HG03064 (cell line): ENCODE measurements around the gene ANP32A.

Experiments
- ATAC-seq: cut with Tn5 transposase; IDR thresholded peaks from one replicate; pipeline ENCODE4 v1.9.1; 2021; ENCODE audit warnings: low read depth; ENCODE audit not compliant: unreplicated experiment

Gene ANP32A

DNA sequence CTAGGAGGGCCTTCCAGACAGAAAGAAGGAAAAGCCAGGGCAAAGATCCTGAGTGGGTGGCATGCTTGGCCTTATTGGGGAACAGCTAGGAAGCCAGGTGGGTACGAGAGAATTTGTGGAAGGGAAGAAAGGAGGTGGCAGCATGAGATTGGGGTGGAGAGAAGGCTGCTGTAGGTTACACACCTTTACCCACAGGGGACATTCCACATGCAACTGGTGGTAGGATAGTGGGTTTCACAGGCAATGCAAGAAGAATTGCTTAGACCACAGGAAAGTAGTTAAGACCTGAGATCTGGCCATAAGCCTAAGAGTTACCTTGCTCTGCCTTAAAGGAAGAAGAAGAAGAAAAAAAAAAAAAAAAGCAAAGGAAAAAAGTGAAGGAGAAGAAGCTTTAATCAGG, 19.8 kb downstream of the ANP32A start:
- ATAC-seq, result no peak

DNA sequence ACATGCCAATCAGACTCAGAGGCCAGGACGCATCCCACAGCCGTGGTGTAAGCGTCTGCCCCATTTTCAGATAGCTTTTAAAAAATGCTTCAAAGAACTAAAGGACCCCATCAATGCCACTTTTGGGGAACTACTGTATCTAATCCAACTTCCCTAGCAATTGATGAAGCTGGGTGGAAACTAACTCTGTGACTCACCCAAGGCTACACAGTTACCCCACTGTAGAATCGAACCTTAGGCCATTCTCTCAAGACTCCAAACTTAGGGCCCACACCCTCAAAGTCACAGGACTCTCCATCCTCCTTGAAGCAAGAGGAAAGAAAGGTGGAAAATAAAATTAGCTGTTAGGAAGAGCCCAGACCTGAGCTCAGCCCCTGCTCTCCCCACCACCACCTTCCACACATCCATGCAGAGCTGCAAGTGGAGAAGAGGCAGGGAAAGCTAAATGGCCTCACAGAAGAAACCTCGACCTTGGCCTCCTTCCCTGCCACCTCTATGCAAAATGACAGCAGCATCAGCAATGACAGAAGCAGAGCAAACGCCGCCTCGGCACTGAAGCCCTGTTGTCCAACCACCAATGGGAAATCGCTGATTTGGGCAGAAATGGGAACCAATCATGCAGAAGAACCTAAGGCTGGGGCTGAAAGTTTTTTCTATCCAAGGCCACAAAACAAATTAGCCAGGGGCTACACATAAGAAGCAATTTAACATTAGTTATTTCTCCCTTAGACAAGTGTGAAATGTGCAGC, 22.2 kb downstream of the ANP32A start:
- ATAC-seq, result no peak

DNA sequence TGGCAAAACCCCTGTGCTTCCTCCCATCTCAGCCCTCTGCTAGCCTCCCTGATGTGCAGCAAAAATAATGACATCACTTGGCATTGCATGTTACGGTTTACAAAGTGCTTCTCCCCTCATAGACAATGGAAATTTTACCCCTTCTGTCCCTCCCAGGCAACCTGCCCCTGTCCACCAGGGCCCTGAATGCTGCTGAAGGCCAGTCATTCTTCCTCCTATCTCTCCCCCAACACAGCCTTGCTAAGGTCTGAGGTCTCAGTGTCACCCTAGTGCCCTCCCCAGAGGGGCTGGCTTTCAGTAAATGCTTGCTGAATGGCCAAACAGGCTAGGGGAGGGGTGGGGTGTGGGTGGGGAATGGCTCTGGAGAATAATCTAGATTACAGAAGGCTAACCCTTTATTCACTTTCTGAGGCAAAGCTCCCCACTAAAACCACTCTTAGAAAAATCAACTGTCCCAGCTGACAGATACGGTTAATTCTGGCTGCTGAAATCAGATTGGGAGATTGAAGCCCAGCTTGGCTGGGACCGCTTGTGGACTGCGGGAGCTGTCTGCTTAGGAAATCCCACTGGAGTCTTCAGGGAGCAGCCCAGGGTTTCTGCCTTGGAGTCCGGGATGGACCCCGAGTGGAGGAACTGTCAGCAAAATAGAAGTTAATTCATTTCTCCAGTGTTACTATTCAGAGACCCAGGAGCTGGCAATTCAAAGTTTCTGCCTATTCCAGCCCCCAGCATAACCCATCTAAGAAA, 22.9 kb downstream of the ANP32A start:
- ATAC-seq, result no peak

DNA sequence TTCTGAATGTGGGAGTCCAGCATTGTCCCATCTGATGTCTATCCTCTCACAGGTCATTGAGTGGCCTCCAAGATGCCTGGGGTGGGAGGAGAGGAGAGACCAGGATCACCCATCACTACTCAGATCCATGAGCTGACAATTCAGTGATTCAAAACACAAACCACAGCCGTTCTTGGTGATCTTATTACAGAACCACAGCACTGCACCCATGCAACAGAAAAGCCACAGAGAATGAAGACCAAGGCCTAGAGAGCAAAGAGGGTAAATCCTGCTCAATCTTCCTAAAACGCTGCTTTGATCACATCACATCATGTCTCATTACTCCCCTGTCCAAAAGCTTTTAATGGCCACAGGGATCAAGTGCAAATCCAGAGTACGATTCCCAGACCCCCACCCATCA, 23.5 kb downstream of the ANP32A start:
- no peak for ATAC-seq

DNA sequence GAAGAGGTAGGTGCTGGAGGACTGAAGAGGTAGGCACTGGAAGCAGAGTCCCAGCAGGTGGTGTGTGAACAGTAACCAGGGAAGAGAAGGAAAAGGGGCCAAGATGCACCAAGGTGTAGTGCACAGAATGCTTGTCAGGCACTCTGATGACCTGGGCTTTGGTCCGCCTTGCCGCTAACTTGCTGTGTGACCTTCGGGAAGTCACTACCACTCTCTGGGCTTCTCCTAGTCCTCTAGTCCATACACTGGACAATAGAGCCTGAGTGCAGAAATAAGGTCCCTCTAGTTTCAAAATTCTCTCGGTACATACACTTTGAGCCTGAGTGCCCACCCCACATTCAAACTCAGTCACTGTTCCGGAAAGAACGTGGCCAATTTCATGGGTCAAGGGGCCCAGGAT, 24.1 kb downstream of the ANP32A start:
- ATAC-seq, result no peak

DNA sequence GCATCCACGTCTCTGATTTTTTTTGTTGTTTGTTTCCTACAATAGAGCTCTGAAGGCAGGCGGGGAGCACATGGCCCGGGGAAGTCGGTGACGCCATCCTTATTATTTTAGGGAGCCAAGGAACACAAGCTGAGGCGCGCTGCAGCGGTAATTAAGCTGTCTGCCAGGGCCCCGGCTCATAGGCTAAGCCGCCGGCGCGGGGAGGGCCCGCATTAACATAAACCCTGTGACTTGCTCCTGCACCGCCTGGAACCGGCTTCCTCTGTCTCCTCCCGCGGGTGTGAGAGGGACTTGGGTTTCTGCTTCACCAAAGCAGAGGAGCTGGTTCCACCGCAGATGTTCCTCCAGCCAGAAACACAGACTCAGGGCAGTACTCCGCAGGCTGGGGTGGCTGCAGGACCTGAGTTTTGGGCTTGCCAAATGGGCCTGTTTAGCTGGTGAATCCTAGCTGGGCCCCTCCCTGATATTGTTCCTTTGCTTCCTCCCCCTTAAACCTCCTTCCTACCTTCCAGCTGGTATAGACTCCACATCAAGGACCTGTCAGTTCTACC, 25.3 kb downstream of the ANP32A start:
- peak; percentile 46 for ATAC-seq

DNA sequence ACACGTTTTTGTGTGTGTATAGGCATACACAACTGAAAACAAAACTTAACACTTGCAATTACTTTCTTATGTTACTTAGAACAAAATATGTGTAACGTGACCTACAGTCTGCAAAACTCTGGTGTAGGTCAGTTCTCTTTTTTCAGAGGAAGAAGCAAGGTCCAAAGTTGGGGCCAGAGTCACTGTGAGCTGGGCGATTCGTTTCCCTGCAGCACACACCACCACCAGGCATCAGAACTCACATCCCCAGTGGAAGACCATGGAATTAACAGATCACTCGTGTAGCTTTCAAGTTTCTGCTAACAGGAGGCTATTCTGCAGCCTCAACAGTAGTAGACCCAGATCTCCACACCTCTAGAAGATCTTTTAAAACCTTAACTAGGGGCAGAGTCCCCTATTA, 25.8 kb downstream of the ANP32A start:
- no peak for ATAC-seq

DNA sequence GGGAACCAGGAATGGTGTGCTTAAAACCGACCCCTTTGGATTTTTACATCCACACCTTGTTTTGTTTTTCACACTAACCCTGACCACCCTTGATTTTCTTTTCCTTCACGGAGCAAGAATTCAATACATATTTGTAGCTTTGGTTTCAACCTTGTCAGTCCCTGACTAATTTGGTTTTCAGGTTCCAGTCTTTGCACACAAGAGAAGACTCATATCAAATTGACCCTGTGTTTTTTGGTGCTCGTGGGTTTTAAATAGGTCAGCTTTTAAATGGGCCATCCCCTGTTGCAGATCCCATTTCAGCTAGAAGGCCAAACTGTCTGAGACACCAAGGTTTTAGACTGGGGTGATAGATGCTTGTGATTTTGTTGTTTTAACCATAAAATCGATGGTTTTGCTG, 26.4 kb downstream of the ANP32A start:
- ATAC-seq, result no peak

DNA sequence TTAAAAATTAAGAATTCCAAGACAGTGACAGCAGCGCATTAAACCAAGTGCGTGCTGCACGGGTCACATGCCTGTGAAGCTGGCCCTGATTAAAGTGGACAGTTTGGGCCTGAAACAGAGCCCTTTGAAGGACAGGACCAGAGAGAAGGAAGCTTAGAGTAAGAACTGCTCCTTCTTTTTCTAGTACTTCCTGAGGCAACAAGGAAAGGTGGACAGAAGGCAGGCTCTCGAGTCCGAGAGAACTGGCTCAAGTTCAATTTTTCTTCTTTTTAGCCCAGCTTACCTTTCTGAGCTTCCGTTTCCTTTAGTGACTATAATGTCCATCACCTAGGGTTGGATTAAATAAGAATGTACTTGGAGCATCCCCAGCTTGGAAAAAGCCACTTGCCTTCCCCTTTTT, 26.9 kb downstream of the ANP32A start:
- no peak for ATAC-seq

DNA sequence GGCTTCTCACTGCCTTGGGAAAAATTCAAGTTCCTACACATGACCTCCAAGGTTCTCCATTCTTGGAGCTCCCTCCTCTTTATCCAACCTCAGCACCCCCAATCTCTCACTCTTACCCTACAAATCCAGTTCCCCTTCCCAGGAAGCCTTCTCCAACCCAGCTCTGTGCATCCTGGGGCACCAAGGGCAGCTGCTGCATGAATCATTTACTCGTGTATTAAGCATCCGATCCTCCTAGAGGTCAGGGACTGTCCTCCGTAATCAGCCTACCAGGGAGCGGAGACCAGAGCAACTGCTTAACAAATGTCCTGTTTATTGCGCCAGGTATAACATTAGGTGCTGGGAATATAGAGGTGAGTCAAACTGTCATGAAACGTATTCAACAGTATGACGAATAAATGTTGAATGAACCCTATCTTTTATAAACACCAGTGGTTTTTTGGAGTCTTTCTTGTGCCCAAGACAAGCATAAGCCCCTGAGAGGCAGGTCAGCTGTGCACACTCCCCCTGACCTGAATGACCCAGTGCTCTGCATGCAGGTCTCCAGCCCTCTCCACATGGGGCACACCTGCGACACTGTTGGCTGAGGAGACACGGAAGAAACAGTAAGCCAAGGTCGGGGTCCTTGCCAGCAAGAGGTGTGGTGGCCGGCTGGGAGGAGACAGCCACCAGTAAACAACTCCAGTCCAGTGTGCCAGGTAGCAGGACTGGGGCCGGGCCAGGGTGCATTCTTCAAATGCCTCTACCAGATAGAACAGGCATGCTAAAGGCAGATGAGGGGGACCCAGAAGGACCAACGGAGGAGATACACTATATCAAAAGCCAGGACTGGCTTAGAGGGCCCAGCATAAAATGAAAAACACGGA, 27.6 kb downstream of the ANP32A start:
- no peak for ATAC-seq

DNA sequence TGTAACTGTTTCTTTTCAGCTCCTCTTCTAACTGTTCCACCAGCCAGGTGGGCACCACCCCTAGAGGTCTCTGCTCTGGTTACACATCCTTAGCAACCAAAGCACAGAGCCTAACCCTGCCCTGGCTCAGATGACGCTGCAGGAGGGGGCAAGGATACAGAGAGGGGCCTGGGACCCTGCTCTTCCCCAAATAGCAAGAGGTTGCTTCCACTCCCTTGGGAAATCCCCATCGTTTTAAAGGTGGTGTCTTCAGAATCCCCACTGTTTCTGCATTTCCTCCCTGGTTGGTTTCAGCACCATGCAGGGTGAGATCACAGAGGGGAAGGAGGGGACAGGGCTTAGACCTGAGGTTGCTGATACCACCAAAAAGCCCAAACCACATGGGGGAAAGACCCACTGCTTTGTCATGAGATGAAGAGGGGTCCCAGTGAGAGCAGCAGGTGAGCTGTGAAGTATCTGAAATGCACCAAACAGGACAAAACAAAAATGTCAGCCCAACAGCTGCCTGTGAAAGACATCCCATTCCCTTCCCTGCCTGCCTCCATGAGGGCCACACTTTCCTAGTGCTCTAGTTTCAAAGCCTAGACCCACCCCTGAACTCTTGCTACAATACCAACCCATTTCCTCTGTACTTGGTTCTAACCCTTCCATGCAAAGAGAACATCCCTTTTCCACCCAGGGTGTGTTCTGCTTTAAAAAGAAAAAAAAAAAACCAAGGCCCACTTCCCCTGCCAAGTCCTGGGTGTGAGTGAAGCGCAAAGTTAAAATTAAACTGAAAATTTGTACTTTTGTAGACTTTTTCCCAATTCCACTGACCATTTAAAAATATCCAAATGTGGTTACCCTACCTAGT, 29.0 kb downstream of the ANP32A start:
- ATAC-seq, result no peak

DNA sequence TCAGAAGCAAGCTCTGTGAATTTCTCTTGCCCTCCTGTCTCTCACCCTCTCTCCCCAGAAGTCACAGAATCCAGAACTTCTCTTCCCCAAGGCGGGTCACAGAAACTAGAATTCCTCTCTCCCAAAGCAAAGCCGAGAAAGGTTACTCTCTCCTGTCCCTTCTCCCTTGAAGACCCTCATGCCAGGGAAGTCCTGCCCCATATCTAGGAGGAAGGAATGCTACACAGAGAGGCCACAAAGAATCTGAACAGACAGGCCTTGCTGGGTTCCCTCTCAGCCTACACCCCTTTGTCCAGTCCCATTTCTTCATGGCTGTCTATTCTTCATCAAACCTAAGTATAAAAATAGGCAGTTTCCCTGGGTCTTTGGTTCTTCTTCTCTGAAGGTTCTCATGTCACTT, 29.8 kb downstream of the ANP32A start:
- ATAC-seq, result no peak

DNA sequence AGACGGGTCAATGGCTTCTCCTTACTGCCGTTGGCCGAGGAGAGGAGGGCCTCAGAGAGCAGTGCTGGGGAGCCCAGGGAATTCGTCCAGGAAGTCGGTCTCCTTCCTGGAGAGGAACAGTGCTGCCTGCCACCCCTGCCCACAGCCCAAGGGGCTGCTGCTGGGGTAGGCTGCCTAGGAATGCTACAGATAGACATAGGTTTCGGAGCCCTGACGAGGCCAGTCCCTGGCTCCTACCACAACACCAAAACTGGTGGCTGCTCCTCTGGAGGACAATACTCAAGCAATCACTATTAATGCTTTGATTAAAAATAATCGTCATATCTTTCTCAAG, 30.5 kb downstream of the ANP32A start:
- no peak for ATAC-seq

DNA sequence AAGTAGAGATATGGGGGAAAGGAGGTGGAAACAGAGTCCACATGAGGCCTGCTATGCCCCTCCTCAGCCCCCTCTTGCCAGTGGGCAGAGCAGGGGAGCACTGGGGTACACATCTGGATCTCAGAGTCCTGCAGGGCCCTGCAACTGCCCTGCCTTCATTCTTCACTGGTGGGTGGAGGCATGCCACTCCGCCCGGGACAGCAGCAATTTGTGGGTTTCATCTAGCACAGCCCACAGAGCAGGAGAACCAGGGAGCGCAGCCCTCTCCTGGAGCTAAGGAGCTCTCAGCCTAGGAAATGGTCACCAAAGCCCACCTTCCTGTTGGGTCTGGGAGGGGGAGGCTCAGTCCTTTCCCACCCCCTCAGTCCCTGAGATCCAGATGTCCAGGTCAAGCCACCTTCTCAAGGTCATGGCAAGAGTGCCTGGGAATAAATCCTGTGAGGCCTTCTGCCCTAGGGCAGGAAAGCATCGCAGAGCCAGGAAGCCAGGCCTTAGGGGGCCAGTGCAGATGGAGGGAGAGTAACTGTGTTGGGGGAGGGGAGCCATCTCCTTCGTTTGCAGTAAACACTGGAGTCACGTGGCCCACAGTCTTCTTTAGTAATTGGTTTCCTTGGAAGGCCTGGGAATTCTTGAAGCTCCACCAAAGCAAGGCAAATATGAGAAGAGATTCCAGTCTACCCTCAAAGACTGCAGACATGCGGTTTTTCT, 31.0 kb downstream of the ANP32A start:
- ATAC-seq, result no peak

DNA sequence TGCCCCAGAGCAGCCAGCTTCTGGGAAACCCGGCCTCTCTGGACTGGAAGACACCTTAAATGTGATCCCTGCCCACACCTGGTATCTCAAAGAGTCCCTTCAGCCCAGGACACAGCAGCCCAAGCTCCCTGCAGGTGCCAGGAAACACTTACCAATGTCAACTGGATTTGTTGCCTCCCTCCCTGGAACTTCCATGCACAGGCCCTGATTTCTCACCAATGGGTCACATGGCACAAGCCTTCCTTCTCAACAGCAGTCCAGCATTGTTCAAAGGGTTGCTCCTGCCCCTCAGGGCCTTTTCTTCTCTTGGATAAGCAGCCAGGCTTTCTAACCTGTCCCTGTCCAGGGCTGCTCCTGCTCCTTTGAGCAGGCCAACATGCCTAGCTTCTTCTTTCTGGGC, 31.6 kb downstream of the ANP32A start:
- no peak for ATAC-seq

DNA sequence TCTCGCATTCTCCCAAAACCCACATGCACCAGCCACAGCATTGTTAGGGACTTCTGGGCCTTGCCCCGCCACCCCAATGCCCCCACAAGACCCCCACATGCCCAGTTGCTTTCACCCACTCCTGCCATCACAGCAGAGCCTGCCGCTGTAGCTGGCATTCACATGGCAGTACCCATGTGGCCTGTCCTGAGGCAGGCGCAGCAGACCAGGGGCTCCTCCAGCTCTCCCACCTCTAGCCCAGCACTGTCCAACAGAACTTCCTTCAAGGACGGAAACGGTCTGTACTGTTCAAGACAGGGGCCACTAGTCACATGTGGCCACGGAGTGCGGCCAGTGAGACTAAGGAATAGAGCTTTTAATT, 32.5 kb downstream of the ANP32A start:
- ATAC-seq, result no peak

DNA sequence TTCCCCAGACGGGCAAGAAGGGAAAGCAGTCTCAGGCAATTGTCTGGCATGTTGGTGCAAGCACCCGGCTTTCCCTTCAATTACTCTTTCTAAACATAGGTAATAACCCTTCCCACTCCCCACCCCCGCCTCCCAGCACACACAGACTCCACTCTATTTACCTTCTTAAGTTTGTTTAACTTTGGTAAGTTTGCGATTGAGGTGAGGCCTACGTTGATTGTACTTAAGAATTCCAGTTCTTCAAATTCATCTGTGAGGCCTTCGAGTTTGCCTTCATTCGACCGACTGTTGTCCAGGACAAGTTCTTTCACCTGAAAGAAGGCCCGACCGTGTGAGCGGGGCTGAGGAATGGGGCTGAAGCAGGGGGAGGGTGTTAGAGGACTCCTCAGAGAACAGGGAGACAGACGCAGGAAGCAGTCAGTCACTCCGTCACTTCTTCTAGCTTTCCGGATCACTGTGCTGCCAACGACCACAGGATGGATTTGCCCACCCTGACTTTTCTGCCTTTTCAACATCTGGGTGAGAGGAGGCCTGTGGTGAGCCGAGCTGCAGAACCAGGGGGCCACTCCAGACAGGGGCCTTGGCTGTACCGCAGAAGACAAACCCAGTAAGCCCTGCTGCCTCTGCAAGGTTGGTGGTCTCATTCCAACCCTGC, 33.0 kb downstream of the ANP32A start:
- no peak for ATAC-seq

DNA sequence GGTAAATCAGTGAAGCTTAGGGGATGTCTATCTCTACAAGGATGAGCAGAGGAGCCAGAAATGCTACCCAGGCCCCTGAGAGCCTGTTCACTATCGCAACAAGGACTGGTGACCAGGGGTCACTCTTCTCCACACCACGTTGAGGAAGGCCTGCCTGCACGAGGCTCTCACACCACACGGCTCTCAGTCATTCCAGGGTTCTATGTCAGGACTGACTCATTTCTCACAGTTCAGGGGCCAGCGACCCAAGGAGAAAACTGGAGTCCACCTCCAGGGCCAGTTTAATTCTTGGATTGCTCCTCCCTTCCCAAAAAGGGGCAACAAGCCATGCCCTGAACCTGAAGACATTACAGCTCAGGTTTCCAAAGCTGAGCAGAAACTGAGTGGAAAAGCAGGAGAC, 33.9 kb downstream of the ANP32A start:
- no peak for ATAC-seq

DNA sequence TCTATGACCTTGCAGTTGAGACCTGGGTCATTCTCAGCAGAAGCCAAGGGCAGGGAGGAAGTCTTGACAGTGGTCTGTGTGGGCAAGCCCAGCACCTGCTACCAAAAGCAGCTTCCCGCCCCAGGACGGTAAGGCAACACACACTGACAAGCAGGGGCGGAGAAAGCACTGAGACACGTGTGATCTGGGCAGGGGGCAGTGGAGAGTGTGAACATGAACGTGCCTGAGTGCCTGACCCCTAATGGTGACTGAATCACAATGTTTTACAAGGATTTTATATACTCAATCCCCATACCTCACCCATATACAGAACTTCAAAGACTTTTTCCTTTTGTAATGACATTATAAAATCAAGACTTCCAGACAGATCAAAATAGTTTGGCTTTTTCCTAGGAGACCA, 35.2 kb downstream of the ANP32A start:
- no peak for ATAC-seq
